ENCODE results near the gene OLIG3.

The OLIG3 gene

GRCh38 chr6:137512757-137513605 lies 18.8 kb upstream of the OLIG3 start:
- TF ChIP-seq GATA2 (IDR thresholded peaks at IDR 0.05; ENCODE audit: low read depth, low read length): no peak
- TF ChIP-seq GATA3 (IDR thresholded peaks at IDR 0.05; ENCODE audit: low read depth, low read length): no peak

GRCh38 chr6:137510923-137511322 lies 16.7 kb upstream of the OLIG3 start:
- no peak for TF ChIP-seq GATA2 (IDR thresholded peaks at IDR 0.05; ENCODE audit: low read depth, low read length)
- TF ChIP-seq GATA3 (IDR thresholded peaks at IDR 0.05; ENCODE audit: low read depth, low read length): no peak

DNA sequence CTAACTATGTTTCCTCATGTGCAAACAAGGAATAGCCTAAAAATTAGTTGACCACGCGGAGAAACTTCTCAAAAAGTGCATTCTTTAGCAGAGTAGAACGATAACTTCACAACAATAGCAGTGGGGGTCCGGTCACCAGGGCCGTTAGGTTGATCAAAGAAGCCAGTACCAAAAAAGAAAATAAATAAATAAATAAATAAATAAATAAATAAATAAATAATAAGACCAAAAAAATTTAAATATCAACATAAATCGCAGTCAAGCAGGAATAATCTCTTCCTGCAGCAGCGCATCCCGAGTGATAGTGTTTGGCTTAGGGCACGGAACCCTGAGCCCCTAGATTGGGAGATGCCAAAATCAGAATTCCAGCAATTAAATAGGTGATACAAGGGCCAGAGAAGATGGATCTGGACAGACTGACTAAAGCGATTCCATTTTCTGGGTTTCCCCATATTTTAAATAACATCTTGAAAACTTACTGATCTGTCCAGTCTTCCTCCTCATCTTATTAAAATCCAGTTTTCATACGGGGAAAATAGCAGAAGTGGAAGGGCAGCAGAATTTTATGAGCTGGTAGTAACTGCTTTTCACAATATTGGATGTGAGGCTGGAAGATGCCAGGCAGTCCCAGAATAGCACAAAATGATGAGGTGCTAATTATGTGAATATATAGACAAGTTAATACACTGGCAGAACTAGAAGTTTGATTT lies 4.4 kb upstream of the OLIG3 start:
- TF ChIP-seq GATA3 (IDR thresholded peaks at IDR 0.05; ENCODE audit: low read depth, low read length) (no peak), GATA2 (IDR thresholded peaks at IDR 0.05; ENCODE audit: low read depth, low read length) (no peak)

DNA sequence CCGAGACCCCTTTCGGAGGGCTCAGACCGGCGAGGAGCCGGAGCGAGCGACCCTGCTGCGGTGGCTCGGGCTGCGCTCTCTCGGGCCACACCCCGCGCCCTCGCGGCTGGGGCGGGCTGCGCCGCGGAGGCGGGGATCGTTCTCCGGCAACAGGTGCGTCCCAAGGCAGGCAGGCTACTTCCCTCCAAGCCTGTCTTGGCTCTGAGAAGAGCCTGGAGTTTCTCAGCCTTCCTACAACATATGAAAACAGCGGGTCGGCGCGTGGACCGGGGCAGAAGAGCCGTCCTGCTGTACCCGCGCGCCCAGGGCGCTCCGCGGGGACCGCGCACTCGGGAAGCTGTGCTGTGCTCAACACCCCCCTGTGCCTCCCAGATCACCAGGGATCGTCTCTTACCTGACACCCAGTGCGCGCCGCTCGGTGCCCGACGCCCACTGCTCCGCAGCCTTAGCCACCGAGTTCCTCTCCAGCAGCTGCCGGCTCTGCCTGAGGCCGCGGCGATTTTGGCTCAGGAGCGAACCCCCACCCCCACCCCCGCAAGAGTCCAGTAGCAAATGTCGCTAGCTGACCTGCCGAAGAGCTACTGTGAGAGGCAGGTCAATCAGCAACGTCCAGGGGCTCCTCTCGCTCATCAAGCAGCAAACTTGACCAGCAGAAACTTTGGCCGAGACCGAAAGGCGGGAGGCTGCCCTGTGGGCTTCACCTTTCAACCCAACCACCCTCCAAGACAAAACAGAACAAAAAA lies 3.7 kb upstream of the OLIG3 start:
- TF ChIP-seq GATA3 (IDR thresholded peaks at IDR 0.05; ENCODE audit: low read depth, low read length) (no peak), GATA2 (IDR thresholded peaks at IDR 0.05; ENCODE audit: low read depth, low read length) (no peak)

DNA sequence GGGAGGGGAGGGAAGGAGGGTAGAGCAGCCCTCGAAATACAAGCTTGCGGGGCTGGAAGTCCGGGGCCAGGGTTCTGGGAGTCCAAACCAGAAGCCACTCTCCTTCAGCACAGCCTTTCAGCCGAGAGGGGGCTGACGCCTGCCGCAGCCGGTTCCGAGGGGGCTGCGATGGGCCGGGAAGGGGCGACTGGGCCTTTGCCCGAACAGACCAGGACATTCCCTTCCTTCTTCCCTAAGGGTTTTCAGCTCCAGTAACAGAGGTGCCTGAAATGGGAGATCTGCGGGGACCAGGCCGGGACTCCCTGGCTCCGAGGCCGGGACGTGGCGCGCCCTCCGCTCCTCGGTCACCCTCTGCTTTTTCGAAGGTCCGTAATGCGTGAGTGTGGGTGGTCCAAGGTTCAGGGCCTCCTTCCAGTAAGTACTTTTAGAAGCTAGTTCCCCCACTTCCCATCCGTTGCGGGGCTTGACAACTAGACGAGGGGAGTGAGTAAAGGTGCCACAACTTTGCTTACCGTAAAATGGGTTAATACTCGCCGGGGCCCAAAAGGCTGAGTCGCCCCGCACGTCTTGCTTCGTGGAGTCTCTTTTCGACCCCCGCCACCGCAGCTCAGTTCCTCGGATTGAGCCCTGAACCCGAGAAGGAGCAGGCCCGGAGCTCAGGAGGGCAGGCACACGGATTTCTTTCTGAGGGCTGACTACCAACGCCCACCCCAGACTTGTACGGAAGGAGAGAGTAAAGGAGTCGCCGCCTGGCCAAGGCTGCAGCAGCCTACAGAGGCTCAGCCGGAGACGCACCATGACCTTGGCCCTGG lies 2.9 kb upstream of the OLIG3 start:
- TF ChIP-seq GATA2 (IDR thresholded peaks at IDR 0.05; ENCODE audit: low read depth, low read length): no peak
- TF ChIP-seq GATA3 (IDR thresholded peaks at IDR 0.05; ENCODE audit: low read depth, low read length): no peak

DNA sequence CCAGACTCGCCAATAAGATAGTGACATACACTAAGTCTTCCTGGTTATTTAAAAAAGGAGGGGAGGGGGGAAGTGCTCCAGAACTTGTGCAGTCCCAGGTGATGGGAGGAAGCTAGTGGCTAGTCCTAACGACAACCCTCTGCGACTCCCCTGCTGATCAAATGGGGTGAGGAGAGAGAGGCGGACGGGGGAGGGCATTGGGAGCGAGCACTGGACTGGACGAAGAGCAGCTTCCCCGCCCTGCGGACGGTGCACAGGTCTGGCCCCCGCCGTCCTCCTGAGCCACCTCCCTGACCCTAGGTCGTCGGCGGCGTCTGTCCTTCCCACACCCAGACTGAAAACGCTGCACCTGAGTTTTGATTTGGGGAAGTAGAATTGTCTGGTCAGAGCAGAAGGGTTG lies 2.2 kb upstream of the OLIG3 start:
- TF ChIP-seq GATA3 (IDR thresholded peaks at IDR 0.05; ENCODE audit: low read depth, low read length) (no peak), GATA2 (IDR thresholded peaks at IDR 0.05; ENCODE audit: low read depth, low read length) (no peak)

DNA sequence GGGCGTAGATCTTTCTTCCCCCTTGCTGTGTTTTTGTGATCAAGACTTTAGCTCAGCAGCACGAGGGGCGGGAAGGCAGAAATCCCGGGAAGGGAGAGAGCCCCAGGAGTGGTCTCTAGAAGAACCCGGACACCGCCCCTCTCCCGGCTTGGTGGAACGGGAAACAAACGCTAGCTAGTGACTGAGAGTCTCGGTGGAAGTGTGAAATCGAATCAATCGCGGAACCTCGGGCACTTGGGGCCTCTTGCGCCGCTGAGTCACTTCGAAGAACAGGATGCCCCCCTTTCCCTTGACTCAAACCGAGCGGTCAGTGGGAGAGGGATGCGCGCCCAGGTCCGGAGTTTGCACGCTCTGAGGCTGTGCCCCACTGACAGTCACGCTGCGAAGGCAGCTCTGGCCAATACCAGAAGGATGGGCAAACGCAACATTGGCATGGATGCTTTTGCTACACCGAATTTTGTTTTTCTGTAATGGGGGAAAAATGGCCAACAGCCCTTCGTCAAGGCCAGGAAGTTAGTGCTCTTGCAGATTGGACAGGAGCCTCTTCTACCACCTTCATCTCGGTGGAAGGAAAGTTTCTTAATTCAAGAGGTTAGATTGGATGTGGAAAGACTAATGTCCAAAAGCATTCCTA lies 1.6 kb upstream of the OLIG3 start:
- TF ChIP-seq GATA2 (IDR thresholded peaks at IDR 0.05; ENCODE audit: low read depth, low read length) (no peak), GATA3 (IDR thresholded peaks at IDR 0.05; ENCODE audit: low read depth, low read length) (no peak)

- no peak for TF ChIP-seq GATA2 (IDR thresholded peaks at IDR 0.05; ENCODE audit: low read depth, low read length)
- no peak for TF ChIP-seq GATA3 (IDR thresholded peaks at IDR 0.05; ENCODE audit: low read depth, low read length)
These were observed 951 bp upstream of the OLIG3 start for GRCh38 chr6:137494988-137495702.

DNA sequence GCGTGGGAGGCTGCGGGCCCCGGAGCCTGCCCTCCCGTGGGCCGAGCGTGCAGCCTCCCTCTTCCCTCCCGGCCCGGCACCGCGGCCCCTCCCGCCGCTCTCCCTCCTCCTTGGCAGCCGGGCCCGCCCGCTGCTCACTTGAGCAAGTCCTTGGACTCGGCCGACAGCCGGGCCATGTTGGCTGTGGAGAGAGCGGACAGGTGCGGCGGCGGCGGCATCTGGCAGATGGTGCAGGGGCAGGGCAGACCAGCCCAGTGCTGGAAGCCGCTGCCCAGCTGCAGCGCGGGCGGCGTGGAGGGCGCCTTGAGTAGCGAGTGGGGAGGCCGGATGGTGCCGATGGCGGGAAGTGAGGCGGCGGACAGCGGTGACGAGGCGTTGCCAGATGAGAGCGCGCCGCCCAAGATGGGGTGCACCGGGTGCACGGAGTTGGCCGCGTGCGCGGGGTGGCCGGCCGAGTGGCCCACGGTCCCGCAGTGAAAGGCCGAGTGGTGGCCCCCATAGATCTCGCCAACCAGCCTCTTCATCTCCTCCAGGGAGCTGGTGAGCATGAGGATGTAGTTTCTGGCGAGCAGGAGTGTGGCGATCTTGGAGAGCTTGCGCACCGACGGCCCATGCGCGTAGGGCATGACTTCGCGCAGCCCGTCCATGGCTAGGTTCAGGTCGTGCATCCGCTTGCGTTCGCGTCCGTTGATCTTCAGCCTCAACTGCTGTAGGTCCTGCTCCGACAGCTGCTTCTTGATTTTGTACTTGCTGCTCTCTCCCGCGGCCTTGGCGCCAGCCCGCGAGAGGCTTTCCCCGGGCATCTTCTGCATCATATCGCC lies 766 bp downstream of the OLIG3 start:
- TF ChIP-seq GATA2 (IDR thresholded peaks at IDR 0.05; ENCODE audit: low read depth, low read length) (no peak), GATA3 (IDR thresholded peaks at IDR 0.05; ENCODE audit: low read depth, low read length) (no peak)

GRCh38 chr6:137492289-137493217 lies 1.6 kb downstream of the OLIG3 start:
- TF ChIP-seq GATA3 (IDR thresholded peaks at IDR 0.05; ENCODE audit: low read depth, low read length): no peak
- TF ChIP-seq GATA2 (IDR thresholded peaks at IDR 0.05; ENCODE audit: low read depth, low read length): no peak

- no peak for TF ChIP-seq GATA2 (IDR thresholded peaks at IDR 0.05; ENCODE audit: low read depth, low read length)
These were observed 2.7 kb downstream of the OLIG3 start for GRCh38 chr6:137491478-137491877.
